ENCODE data around the gene ISOC2.

The ISOC2 gene

GRCh38 chr19:55443824-55444480 lies 17.5 kb downstream of the ISOC2 start:
- Histone ChIP-seq H3K4me3 (ENCODE audit: low read length in 2 of 2) (no peak overlapping the region), H3K9ac (ENCODE audit: low read length in 2 of 2) (no peak overlapping the region), H3K36me3 (ENCODE audit: control insufficient read depth in 2 of 2, insufficient read depth in 2 of 2, low read length in 2 of 2) (no peaks in the 10 kb centered on the region), H3K27me3 (ENCODE audit: control insufficient read depth in 1 of 2, insufficient read depth in 2 of 2, low read length in 2 of 2) (peaks cover 57 to 60% of the 10 kb centered on the region in 2 donors), H3K9me3 (ENCODE audit: control insufficient read depth in 2 of 2, low read length in 2 of 2) (no peaks in the 10 kb centered on the region), H3K4me1 (ENCODE audit: control insufficient read depth, insufficient read depth, low read length) (peaks cover 10% of the 10 kb centered on the region), H3K27ac (ENCODE audit: low read length) (no peak overlapping the region)

- Histone ChIP-seq H3K27me3 (ENCODE audit: control insufficient read depth in 1 of 2, insufficient read depth in 2 of 2, low read length in 2 of 2) (peaks cover 58 to 67% of the 10 kb centered on the region in 2 donors), H3K9ac (ENCODE audit: low read length in 2 of 2) (no peak within 1 kb of the TSS)
Observed at GRCh38 chr19:55443045-55443823, 18.2 kb downstream of the ISOC2 start, which contains the start of gene SHISA7. Gene SHISA7, minus strand, starts transcription at chr19:55443300. Its CDS starts 437 bp downstream, at chr19:55442863.

GRCh38 chr19:55442372-55442961 lies 19.0 kb downstream of the ISOC2 start:
- Histone ChIP-seq H3K9ac (ENCODE audit: low read length in 2 of 2) (no peak overlapping the region), H3K27ac (ENCODE audit: low read length) (no peak overlapping the region), H3K4me1 (ENCODE audit: control insufficient read depth, insufficient read depth, low read length) (peaks cover 7% of the 10 kb centered on the region), H3K9me3 (ENCODE audit: control insufficient read depth in 2 of 2, low read length in 2 of 2) (no peaks in the 10 kb centered on the region), H3K27me3 (ENCODE audit: control insufficient read depth in 1 of 2, insufficient read depth in 2 of 2, low read length in 2 of 2) (peaks cover 59 to 67% of the 10 kb centered on the region in 2 donors), H3K36me3 (ENCODE audit: control insufficient read depth in 2 of 2, insufficient read depth in 2 of 2, low read length in 2 of 2) (no peaks in the 10 kb centered on the region), H3K4me3 (ENCODE audit: low read length in 2 of 2) (no peak overlapping the region)

More at GRCh38 chr19:55443045-55443823, 18.2 kb downstream of the ISOC2 start, which contains the start of gene SHISA7:
- Histone ChIP-seq H3K4me3 (ENCODE audit: low read length in 2 of 2) (no peak within 1 kb of the TSS), H3K4me1 (ENCODE audit: control insufficient read depth, insufficient read depth, low read length) (peaks cover 10% of the 10 kb centered on the region), H3K9me3 (ENCODE audit: control insufficient read depth in 2 of 2, low read length in 2 of 2) (no peaks in the 10 kb centered on the region), H3K27ac (ENCODE audit: low read length) (no peak within 1 kb of the TSS), H3K36me3 (ENCODE audit: control insufficient read depth in 2 of 2, insufficient read depth in 2 of 2, low read length in 2 of 2) (no peaks in the 10 kb centered on the region)

- H3K9ac ChIP-seq (ENCODE audit: low read length in 2 of 2), result no peak overlapping the region
Observed at GRCh38 chr19:55441692-55442321, 19.6 kb downstream of the ISOC2 start.

GRCh38 chr19:55441319-55441691 lies 20.1 kb downstream of the ISOC2 start:
- H3K27me3 ChIP-seq (ENCODE audit: control insufficient read depth in 1 of 2, insufficient read depth in 2 of 2, low read length in 2 of 2), result peaks cover 62 to 71% of the 10 kb centered on the region in 2 donors
- H3K4me3 ChIP-seq (ENCODE audit: low read length in 2 of 2), result no peak overlapping the region
- H3K9ac ChIP-seq (ENCODE audit: low read length in 2 of 2), result no peak overlapping the region
- no peaks in the 10 kb centered on the region for H3K36me3 ChIP-seq (ENCODE audit: control insufficient read depth in 2 of 2, insufficient read depth in 2 of 2, low read length in 2 of 2)
- H3K4me1 ChIP-seq (ENCODE audit: control insufficient read depth, insufficient read depth, low read length), result peaks cover 7% of the 10 kb centered on the region
- H3K27ac ChIP-seq (ENCODE audit: low read length), result no peak overlapping the region
- H3K9me3 ChIP-seq (ENCODE audit: control insufficient read depth in 2 of 2, low read length in 2 of 2), result no peaks in the 10 kb centered on the region

More at GRCh38 chr19:55441692-55442321, 19.6 kb downstream of the ISOC2 start:
- Histone ChIP-seq H3K9me3 (ENCODE audit: control insufficient read depth in 2 of 2, low read length in 2 of 2) (no peaks in the 10 kb centered on the region), H3K4me3 (ENCODE audit: low read length in 2 of 2) (no peak overlapping the region), H3K27me3 (ENCODE audit: control insufficient read depth in 1 of 2, insufficient read depth in 2 of 2, low read length in 2 of 2) (peaks cover 61 to 71% of the 10 kb centered on the region in 2 donors), H3K4me1 (ENCODE audit: control insufficient read depth, insufficient read depth, low read length) (peaks cover 7% of the 10 kb centered on the region), H3K36me3 (ENCODE audit: control insufficient read depth in 2 of 2, insufficient read depth in 2 of 2, low read length in 2 of 2) (no peaks in the 10 kb centered on the region), H3K27ac (ENCODE audit: low read length) (no peak overlapping the region)

- Histone ChIP-seq H3K27me3 (ENCODE audit: control insufficient read depth in 1 of 2, insufficient read depth in 2 of 2, low read length in 2 of 2) (peaks cover 62 to 67% of the 10 kb centered on the region in 2 donors), H3K4me3 (ENCODE audit: low read length in 2 of 2) (no peak overlapping the region), H3K4me1 (ENCODE audit: control insufficient read depth, insufficient read depth, low read length) (peaks cover 7% of the 10 kb centered on the region), H3K36me3 (ENCODE audit: control insufficient read depth in 2 of 2, insufficient read depth in 2 of 2, low read length in 2 of 2) (no peaks in the 10 kb centered on the region), H3K9ac (ENCODE audit: low read length in 2 of 2) (no peak overlapping the region), H3K27ac (ENCODE audit: low read length) (no peak overlapping the region), H3K9me3 (ENCODE audit: control insufficient read depth in 2 of 2, low read length in 2 of 2) (no peaks in the 10 kb centered on the region)
Observed at GRCh38 chr19:55440411-55441105, 20.9 kb downstream of the ISOC2 start.

- no peaks in the 10 kb centered on the region for H3K36me3 ChIP-seq (ENCODE audit: control insufficient read depth in 2 of 2, insufficient read depth in 2 of 2, low read length in 2 of 2)
- no peaks in the 10 kb centered on the region for H3K9me3 ChIP-seq (ENCODE audit: control insufficient read depth in 2 of 2, low read length in 2 of 2)
- no peak overlapping the region for H3K4me3 ChIP-seq (ENCODE audit: low read length in 2 of 2)
- peaks cover 7% of the 10 kb centered on the region for H3K4me1 ChIP-seq (ENCODE audit: control insufficient read depth, insufficient read depth, low read length)
- H3K27ac ChIP-seq (ENCODE audit: low read length), result no peak overlapping the region
- peaks cover 56% of the 10 kb centered on the region in 2 donors for H3K27me3 ChIP-seq (ENCODE audit: control insufficient read depth in 1 of 2, insufficient read depth in 2 of 2, low read length in 2 of 2)
- H3K9ac ChIP-seq (ENCODE audit: low read length in 2 of 2), result no peak overlapping the region
Observed at GRCh38 chr19:55439052-55439451, 22.4 kb downstream of the ISOC2 start.

GRCh38 chr19:55437410-55437809 lies 24.0 kb downstream of the ISOC2 start:
- no peaks in the 10 kb centered on the region for H3K9me3 ChIP-seq (ENCODE audit: control insufficient read depth in 2 of 2, low read length in 2 of 2)
- peaks cover 7% of the 10 kb centered on the region for H3K4me1 ChIP-seq (ENCODE audit: control insufficient read depth, insufficient read depth, low read length)
- no peak overlapping the region for H3K4me3 ChIP-seq (ENCODE audit: low read length in 2 of 2)
- no peaks in the 10 kb centered on the region for H3K36me3 ChIP-seq (ENCODE audit: control insufficient read depth in 2 of 2, insufficient read depth in 2 of 2, low read length in 2 of 2)
- no peak overlapping the region for H3K27ac ChIP-seq (ENCODE audit: low read length)
- H3K27me3 ChIP-seq (ENCODE audit: control insufficient read depth in 1 of 2, insufficient read depth in 2 of 2, low read length in 2 of 2), result peaks cover 57 to 61% of the 10 kb centered on the region in 2 donors
- no peak overlapping the region for H3K9ac ChIP-seq (ENCODE audit: low read length in 2 of 2)

GRCh38 chr19:55436847-55437246 lies 24.6 kb downstream of the ISOC2 start:
- Histone ChIP-seq H3K4me3 (ENCODE audit: low read length in 2 of 2) (no peak overlapping the region), H3K27me3 (ENCODE audit: control insufficient read depth in 1 of 2, insufficient read depth in 2 of 2, low read length in 2 of 2) (peaks cover 61 to 63% of the 10 kb centered on the region in 2 donors), H3K4me1 (ENCODE audit: control insufficient read depth, insufficient read depth, low read length) (peaks cover 4% of the 10 kb centered on the region), H3K9ac (ENCODE audit: low read length in 2 of 2) (no peak overlapping the region), H3K36me3 (ENCODE audit: control insufficient read depth in 2 of 2, insufficient read depth in 2 of 2, low read length in 2 of 2) (no peaks in the 10 kb centered on the region), H3K27ac (ENCODE audit: low read length) (no peak overlapping the region), H3K9me3 (ENCODE audit: control insufficient read depth in 2 of 2, low read length in 2 of 2) (no peaks in the 10 kb centered on the region)

GRCh38 chr19:55435020-55435419 lies 26.4 kb downstream of the ISOC2 start:
- Histone ChIP-seq H3K27me3 (ENCODE audit: control insufficient read depth in 1 of 2, insufficient read depth in 2 of 2, low read length in 2 of 2) (peaks cover 60 to 61% of the 10 kb centered on the region in 2 donors), H3K27ac (ENCODE audit: low read length) (no peak overlapping the region), H3K4me3 (ENCODE audit: low read length in 2 of 2) (no peak overlapping the region)

More at GRCh38 chr19:55435020-55435419, 26.4 kb downstream of the ISOC2 start:
- Histone ChIP-seq H3K36me3 (ENCODE audit: control insufficient read depth in 2 of 2, insufficient read depth in 2 of 2, low read length in 2 of 2) (no peaks in the 10 kb centered on the region), H3K9me3 (ENCODE audit: control insufficient read depth in 2 of 2, low read length in 2 of 2) (no peaks in the 10 kb centered on the region), H3K4me1 (ENCODE audit: control insufficient read depth, insufficient read depth, low read length) (no peaks in the 10 kb centered on the region), H3K9ac (ENCODE audit: low read length in 2 of 2) (no peak overlapping the region)

Data from stomach smooth muscle (tissue), 2 donors.